K562 (cell line): ENCODE results near the gene KCNH2. TPM values are rescaled to one million over a fixed set of nuclear protein-coding genes. Genes with fewer than 3 reads are reported as not detected.

Experiments used
- CHD2 ChIP-seq: IDR thresholded peaks from 2 replicates; pipeline ENCODE4 v1.6.1; 2011; ENCODE audit warnings: low read depth, low read length
- FOXA1 ChIP-seq: fragments of 450-650 bp; IDR thresholded peaks from 2 replicates; pipeline ENCODE4 v1.6.1; 2016; ENCODE audit warnings: mild to moderate bottlenecking, borderline replicate concordance
- HNRNPL ChIP-seq: fragments of 200-400 bp; formaldehyde crosslinking; IDR thresholded peaks from 2 replicates; pipeline ENCODE4 v1.6.1; 2017; ENCODE audit warnings: low read depth, mild to moderate bottlenecking, low read length
- MED1 ChIP-seq: sonication (generic); formaldehyde crosslinking; IDR thresholded peaks from 2 replicates; pipeline ENCODE4 v1.8.1; 2023; ENCODE audit warnings: missing genetic modification reagents, borderline replicate concordance
- MEF2A ChIP-seq: IDR thresholded peaks from 2 replicates; pipeline ENCODE4 v1.6.1; 2011; ENCODE audit warnings: low read depth, mild to moderate bottlenecking, low read length, moderate library complexity; ENCODE audit not compliant: control insufficient read depth
- MTA1 ChIP-seq: fragments of 450-650 bp; IDR thresholded peaks from 2 replicates; pipeline ENCODE4 v1.6.1; 2017; ENCODE audit warnings: borderline replicate concordance
- NR4A1 ChIP-seq, 2 experiments: fragments of 250-450 bp in 1 of 2; fragments of 450-650 bp in 1 of 2; sonication (Bioruptor Pico) in 1 of 2; IDR thresholded peaks; 2 replicates each; pipeline versions ENCODE4 v1.4.0 to v1.6.1; 2016 to 2020; ENCODE audit warnings: mild to moderate bottlenecking in 2 of 2, missing compliant biosample characterization in 1 of 2, missing genetic modification characterization in 1 of 2, moderate library complexity in 1 of 2
- SIN3B ChIP-seq: fragments of 450-650 bp; IDR thresholded peaks from 2 replicates; pipeline ENCODE4 v1.6.1; 2017; ENCODE audit warnings: low read depth, mild to moderate bottlenecking, moderate library complexity
- ZNF124 ChIP-seq: sonication (generic); formaldehyde crosslinking; IDR thresholded peaks from 2 replicates; pipeline ENCODE4 v1.8.1; 2022; ENCODE audit warnings: missing genetic modification reagents
- ZNF23 ChIP-seq: fragments of 250-450 bp; sonication (Bioruptor Pico); IDR thresholded peaks from 2 replicates; pipeline ENCODE4 v1.4.0; 2020; ENCODE audit warnings: mild to moderate bottlenecking
- ZNF282 ChIP-seq: sonication (generic); formaldehyde crosslinking; IDR thresholded peaks from 2 replicates; pipeline ENCODE4 v1.8.1; 2023; ENCODE audit warnings: missing genetic modification reagents
- polyA plus RNA-seq, 8 experiments: library from polyadenylated mRNA; depleted of rRNA in 4 of 8; stranded (reverse) in 5 of 8; unstranded in 3 of 8; fragments of >200 nt; fragmentation: Nextera tagmentation in 2 of 8; fragmentation: Illumina TruSeq in 1 of 8; extraction: Ambion mirVana in 2 of 8; extraction: Trizol in 1 of 8; gene quantifications; 2 replicates each; pipeline versions ENCODE4 v1.2.1 to v1.2.3, GENCODE V29; 2011 to 2014; ENCODE audit warnings: inconsistent platforms in 1 of 8, missing spikeins in 1 of 8
- total RNA-seq, 7 experiments: library from RNA; depleted of rRNA in 6 of 7; stranded (reverse); fragments of >200 nt in 6 of 7; fragmentation: Illumina TruSeq in 2 of 7; extraction: Trizol in 2 of 7; gene quantifications; 2 replicates each; pipeline versions ENCODE4 v1.2.1 to v1.2.3, GENCODE V29; 2011 to 2021; ENCODE audit warnings: low replicate concordance in 1 of 7
- TF ChIP-seq, protein P1 (sequence below): sonication (generic); formaldehyde crosslinking; IDR thresholded peaks from 2 replicates; pipeline ENCODE4 v1.8.0; 2022; ENCODE audit warnings: missing genetic modification reagents, mild to moderate bottlenecking, moderate library complexity, borderline replicate concordance
- TF ChIP-seq, protein P2 (sequence below): fragments of 200-800 bp; sonication (Bioruptor generic); IDR thresholded peaks from 2 replicates; pipeline ENCODE4 v1.6.1; 2017; ENCODE audit warnings: missing genetic modification characterization, missing compliant biosample characterization
- TF ChIP-seq, protein P3 (sequence below): conservative IDR thresholded peaks from 2 replicates; pipeline ENCODE4 v1.6.1; 2011; ENCODE audit warnings: low read depth, mild to moderate bottlenecking, low read length; ENCODE audit not compliant: control insufficient read depth
- TF ChIP-seq, protein P4 (sequence below): fragments of 450-650 bp; conservative IDR thresholded peaks from 2 replicates; pipeline ENCODE4 v1.6.1; 2016; ENCODE audit warnings: missing genetic modification characterization, low read depth, mild to moderate bottlenecking, control low read depth, missing compliant biosample characterization

KCNH2 gene
- total and polyA plus RNA-seq, 9 of the 15 experiments (the other 6 are each of a cell fraction or from before 2014, with no cell fraction given) = 18.1 to 368 (median 218) TPM

DNA sequence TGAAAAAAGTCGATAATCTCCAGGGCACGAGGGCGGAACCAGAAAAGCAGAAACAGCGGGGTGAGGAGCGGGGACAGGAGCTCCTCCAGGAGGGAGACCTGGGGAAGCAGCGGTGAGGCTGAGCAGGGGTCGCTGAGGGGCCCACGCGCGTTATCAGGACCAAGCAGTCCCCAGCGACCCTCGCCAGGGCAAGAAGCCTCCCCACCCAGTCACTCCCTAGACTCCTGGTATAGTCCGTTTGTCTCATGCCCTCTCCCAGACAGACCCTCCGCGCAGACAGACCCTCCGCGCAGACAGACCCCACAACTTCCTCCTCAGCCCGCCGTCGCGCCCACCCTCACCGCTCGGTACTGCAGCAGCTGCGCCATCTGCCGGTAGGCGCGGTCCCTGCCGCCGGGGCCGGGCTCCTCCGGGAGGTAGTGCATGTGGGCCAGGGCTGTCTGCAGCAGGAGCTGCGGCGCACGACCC, 39.9 kb upstream of the KCNH2 start (continued):
- TF ChIP-seq, protein P1, sequence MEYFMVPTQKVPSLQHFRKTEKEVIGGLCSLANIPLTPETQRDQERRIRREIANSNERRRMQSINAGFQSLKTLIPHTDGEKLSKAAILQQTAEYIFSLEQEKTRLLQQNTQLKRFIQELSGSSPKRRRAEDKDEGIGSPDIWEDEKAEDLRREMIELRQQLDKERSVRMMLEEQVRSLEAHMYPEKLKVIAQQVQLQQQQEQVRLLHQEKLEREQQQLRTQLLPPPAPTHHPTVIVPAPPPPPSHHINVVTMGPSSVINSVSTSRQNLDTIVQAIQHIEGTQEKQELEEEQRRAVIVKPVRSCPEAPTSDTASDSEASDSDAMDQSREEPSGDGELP = peak; percentile 73; the same call in 1 of the 2 replicates
- TF ChIP-seq, protein P2, sequence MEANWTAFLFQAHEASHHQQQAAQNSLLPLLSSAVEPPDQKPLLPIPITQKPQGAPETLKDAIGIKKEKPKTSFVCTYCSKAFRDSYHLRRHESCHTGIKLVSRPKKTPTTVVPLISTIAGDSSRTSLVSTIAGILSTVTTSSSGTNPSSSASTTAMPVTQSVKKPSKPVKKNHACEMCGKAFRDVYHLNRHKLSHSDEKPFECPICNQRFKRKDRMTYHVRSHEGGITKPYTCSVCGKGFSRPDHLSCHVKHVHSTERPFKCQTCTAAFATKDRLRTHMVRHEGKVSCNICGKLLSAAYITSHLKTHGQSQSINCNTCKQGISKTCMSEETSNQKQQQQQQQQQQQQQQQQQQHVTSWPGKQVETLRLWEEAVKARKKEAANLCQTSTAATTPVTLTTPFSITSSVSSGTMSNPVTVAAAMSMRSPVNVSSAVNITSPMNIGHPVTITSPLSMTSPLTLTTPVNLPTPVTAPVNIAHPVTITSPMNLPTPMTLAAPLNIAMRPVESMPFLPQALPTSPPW (CRISPR knock-in tag) = peak; percentile 66; the same call in 1 of the 2 replicates
- no peak for TF ChIP-seq ZNF124 (CRISPR knock-in tag)
- TF ChIP-seq HNRNPL = peak; percentile 62; the same call in 1 of the 2 replicates
- no peak for TF ChIP-seq MED1 (CRISPR knock-in tag)
- no peak for TF ChIP-seq CHD2
- TF ChIP-seq MEF2A = no peak
- no peak for TF ChIP-seq ZNF282
- TF ChIP-seq, protein P3, sequence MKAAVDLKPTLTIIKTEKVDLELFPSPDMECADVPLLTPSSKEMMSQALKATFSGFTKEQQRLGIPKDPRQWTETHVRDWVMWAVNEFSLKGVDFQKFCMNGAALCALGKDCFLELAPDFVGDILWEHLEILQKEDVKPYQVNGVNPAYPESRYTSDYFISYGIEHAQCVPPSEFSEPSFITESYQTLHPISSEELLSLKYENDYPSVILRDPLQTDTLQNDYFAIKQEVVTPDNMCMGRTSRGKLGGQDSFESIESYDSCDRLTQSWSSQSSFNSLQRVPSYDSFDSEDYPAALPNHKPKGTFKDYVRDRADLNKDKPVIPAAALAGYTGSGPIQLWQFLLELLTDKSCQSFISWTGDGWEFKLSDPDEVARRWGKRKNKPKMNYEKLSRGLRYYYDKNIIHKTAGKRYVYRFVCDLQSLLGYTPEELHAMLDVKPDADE = peak; percentile 90
- TF ChIP-seq MTA1 = peak; percentile 93
- TF ChIP-seq ZNF23 = no peak
- peak; percentile 76; the same call in 1 of the 2 replicates for TF ChIP-seq NR4A1 (CRISPR knock-in tag; IDR thresholded peaks at IDR 0.05)
- TF ChIP-seq NR4A1 (tag; IDR thresholded peaks at IDR 0.05) = no peak
- no peak for TF ChIP-seq FOXA1
- no peak for TF ChIP-seq SIN3B
- TF ChIP-seq, protein P4, sequence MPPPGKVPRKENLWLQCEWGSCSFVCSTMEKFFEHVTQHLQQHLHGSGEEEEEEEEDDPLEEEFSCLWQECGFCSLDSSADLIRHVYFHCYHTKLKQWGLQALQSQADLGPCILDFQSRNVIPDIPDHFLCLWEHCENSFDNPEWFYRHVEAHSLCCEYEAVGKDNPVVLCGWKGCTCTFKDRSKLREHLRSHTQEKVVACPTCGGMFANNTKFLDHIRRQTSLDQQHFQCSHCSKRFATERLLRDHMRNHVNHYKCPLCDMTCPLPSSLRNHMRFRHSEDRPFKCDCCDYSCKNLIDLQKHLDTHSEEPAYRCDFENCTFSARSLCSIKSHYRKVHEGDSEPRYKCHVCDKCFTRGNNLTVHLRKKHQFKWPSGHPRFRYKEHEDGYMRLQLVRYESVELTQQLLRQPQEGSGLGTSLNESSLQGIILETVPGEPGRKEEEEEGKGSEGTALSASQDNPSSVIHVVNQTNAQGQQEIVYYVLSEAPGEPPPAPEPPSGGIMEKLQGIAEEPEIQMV (tag) = no peak
